SKM-1 (cell line): ENCODE data around the gene DNAH8.
"Not testable (repeated sequence)": the region's sequence is repeated elsewhere in the genome, so short reads cannot be mapped to it uniquely, and the experiment has no call there.

Source experiments
- DNase-seq: peaks from one replicate; lab custom pipeline; 2025; ENCODE audit not compliant: unreplicated experiment; lab: John Stamatoyannopoulos, UW

Gene DNAH8

GRCh38 chr6:38836585-38836984, 121.5 kb downstream of the DNAH8 start:
- DNase-seq, result no peak

- DNase-seq, result no peak
Observed at GRCh38 chr6:38837101-38837500, 122.0 kb downstream of the DNAH8 start.

GRCh38 chr6:38843798-38844197, 128.7 kb downstream of the DNAH8 start:
- no peak for DNase-seq

- no peak for DNase-seq
Observed at GRCh38 chr6:38845931-38846330, 130.8 kb downstream of the DNAH8 start.

GRCh38 chr6:38846361-38846760, 131.2 kb downstream of the DNAH8 start:
- no peak for DNase-seq

- no peak for DNase-seq
Observed at GRCh38 chr6:38846844-38847243, 131.7 kb downstream of the DNAH8 start.

GRCh38 chr6:38847497-38847896, 132.4 kb downstream of the DNAH8 start:
- no peak for DNase-seq

GRCh38 chr6:38848760-38849159, 133.6 kb downstream of the DNAH8 start:
- no peak for DNase-seq

GRCh38 chr6:38852215-38852614, 137.1 kb downstream of the DNAH8 start:
- no peak for DNase-seq

GRCh38 chr6:38853236-38853635, 138.1 kb downstream of the DNAH8 start:
- no peak for DNase-seq

- no peak for DNase-seq
Observed at GRCh38 chr6:38856492-38856891, 141.4 kb downstream of the DNAH8 start.

- no peak for DNase-seq
Observed at GRCh38 chr6:38857815-38858214, 142.7 kb downstream of the DNAH8 start.

- no peak for DNase-seq
Observed at GRCh38 chr6:38860041-38860440, 144.9 kb downstream of the DNAH8 start.

- no peak for DNase-seq
Observed at GRCh38 chr6:38861926-38862401, 146.9 kb downstream of the DNAH8 start.

- DNase-seq, result no peak
Observed at GRCh38 chr6:38865521-38866174, 150.5 kb downstream of the DNAH8 start.

GRCh38 chr6:38867726-38868125, 152.6 kb downstream of the DNAH8 start:
- no peak for DNase-seq

GRCh38 chr6:38871741-38872568, 156.8 kb downstream of the DNAH8 start:
- DNase-seq, result peak; percentile 17

GRCh38 chr6:38873001-38873400, 157.9 kb downstream of the DNAH8 start:
- DNase-seq, result no peak

GRCh38 chr6:38873816-38874215, 158.7 kb downstream of the DNAH8 start:
- not testable (repeated sequence) for DNase-seq

GRCh38 chr6:38876475-38876874, 161.4 kb downstream of the DNAH8 start:
- DNase-seq, result peak; percentile 69

GRCh38 chr6:38877721-38878120, 162.6 kb downstream of the DNAH8 start:
- DNase-seq, result no peak

GRCh38 chr6:38882157-38882556, 167.0 kb downstream of the DNAH8 start:
- no peak for DNase-seq
